Measurements from ENCODE around the gene BTBD1.

DNA sequence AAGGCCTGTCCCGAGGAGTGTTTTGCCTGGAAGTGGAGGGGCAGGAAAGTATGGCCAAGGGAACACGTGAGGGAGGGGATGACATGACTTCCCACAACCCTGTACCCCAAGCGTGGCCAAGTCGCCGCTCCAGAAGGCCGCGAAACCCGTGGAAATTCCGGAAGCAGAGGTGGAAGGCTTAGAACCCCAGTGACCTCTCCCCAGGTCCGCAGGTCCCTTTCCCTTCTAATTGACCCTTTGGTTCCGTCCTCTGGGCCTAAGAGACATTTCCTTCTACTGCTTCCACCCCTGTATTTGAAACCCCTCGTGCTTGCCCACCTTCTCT lies 548 bp upstream of the BTBD1 start:
- TF ChIP-seq, protein P1, sequence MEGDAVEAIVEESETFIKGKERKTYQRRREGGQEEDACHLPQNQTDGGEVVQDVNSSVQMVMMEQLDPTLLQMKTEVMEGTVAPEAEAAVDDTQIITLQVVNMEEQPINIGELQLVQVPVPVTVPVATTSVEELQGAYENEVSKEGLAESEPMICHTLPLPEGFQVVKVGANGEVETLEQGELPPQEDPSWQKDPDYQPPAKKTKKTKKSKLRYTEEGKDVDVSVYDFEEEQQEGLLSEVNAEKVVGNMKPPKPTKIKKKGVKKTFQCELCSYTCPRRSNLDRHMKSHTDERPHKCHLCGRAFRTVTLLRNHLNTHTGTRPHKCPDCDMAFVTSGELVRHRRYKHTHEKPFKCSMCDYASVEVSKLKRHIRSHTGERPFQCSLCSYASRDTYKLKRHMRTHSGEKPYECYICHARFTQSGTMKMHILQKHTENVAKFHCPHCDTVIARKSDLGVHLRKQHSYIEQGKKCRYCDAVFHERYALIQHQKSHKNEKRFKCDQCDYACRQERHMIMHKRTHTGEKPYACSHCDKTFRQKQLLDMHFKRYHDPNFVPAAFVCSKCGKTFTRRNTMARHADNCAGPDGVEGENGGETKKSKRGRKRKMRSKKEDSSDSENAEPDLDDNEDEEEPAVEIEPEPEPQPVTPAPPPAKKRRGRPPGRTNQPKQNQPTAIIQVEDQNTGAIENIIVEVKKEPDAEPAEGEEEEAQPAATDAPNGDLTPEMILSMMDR (IDR thresholded peaks at IDR 0.05): no peak
- TF ChIP-seq POLR2A (IDR thresholded peaks at IDR 0.05) (no peak), EP300 (IDR thresholded peaks at IDR 0.05) (no peak)

Measured in upper lobe of left lung (tissue), 4 donors.